AML-193 (cell line): Measurements from ENCODE around the gene B3GNT7.
A peak's percentile ranks its signal among the peaks of the same experiment; 100 is the strongest.
"Not testable (repeated sequence)": the region's sequence is repeated elsewhere in the genome, so short reads cannot be mapped to it uniquely, and the experiment has no call there.

Experiments
- DNase-seq, 2 experiments: peaks; one replicate each; lab custom pipeline; 2025; lab: John Stamatoyannopoulos, UW

B3GNT7 gene

DNA sequence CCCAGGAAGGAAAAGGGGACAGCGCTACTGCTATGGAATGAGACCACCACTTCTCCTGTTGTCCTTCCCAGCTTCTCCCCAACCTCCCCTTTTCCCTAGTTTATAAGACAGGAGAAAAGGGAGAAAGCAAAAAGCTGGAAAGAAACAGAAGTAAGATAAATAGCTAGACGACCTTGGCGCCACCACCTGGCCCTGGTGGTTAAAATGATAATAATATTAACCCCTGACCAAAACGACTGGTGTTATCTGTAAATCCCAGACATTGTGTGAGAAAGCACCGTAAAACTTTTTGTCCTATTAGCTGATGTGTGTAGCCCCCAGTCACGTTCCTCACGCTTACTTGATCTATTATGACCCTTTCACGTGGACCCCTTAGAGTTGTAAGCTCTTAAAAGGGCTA lies 5.2 kb downstream of the B3GNT7 start:
- not testable (repeated sequence) for DNase-seq

GRCh38 chr2:231401101-231401500 lies 5.6 kb downstream of the B3GNT7 start:
- not testable (repeated sequence) for DNase-seq

DNA sequence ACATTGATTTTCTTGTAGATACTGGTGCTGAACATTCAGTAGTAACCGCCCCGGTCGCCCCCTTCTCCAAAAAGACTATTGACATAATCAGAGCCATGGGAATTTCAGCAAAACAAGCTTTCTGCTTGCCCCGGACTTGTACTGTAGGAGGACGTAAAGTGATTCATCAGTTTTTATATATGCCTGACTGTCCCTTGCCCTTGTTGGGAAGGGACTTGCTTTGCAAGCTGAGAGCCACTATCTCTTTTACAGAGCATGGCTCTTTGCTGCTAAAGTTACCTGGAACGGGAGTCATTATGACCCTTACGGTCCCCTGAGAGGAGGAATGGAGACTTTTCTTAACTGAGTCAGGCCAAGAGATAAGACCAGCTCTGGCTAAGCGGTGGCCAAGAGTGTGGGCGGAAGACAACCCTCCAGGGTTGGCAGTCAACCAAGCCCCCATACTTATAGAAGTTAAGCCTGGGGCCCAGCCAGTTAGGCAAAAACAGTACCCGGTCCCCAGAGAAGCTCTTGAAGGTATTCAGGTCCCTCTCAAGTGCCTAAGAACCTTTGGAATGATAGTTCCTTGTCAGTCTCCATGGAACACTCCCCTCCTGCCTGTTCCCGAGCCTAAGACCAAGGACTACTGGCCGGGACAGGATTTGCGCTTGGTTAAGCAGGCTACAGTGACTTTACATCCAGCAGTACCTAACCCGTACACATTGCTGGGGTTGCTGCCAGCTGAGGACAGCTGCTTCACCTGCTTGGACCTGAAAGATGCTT lies 8.1 kb downstream of the B3GNT7 start:
- not testable (repeated sequence) for DNase-seq

DNA sequence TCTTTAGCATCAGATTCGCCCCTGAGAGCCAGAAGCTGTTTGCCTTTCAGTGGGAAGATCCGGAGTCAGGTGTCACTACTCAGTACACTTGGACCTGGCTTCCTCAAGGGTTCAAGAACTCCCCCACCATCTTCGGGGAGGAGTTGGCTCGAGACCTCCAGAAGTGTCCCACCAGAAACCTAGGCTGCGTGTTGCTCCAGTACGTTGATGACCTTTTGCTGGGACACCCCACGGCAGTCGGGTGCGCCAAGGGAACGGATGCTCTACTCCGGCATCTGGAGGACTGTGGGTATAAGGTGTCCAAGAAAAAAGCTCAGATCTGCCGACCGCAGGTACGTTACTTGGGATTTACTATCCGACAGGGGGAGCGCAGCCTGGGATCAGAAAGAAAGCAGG lies 8.7 kb downstream of the B3GNT7 start:
- DNase-seq: not testable (repeated sequence)

- DNase-seq: not testable (repeated sequence)
Observed at GRCh38 chr2:231405601-231406367, 10.3 kb downstream of the B3GNT7 start.

DNA sequence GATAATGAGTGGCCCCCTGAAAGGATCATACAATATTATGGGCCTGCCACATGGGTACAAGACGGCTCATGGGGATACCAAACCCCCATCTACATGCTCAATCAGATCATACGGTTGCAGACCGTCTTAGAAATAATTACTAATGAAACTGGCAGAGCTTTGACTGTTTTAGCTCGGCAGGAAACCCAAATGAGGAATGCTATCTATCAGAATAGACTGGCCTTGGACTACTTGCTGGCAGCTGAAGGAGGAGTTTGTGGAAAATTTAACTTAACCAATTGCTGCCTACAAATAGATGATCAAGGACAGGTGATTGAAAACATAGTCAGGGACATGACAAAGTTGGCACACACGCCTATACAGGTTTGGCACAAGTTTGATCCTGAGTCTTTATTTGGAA lies 12.2 kb downstream of the B3GNT7 start:
- not testable (repeated sequence) for DNase-seq

DNA sequence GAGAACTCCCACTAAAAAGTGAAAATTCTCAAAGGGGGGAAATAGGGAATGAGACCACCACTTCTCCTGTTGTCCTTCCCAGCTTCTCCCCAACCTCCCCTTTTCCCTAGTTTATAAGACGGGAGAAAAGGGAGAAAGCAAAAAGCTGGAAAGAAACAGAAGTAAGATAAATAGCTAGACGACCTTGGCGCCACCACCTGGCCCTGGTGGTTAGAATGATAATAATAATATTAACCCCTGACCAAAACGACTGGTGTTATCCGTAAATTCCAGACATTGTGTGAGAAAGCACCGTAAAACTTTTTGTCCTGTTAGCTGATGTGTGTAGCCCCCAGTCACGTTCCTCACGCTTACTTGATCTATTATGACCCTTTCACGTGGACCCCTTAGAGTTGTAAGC lies 12.8 kb downstream of the B3GNT7 start:
- DNase-seq: not testable (repeated sequence)

DNA sequence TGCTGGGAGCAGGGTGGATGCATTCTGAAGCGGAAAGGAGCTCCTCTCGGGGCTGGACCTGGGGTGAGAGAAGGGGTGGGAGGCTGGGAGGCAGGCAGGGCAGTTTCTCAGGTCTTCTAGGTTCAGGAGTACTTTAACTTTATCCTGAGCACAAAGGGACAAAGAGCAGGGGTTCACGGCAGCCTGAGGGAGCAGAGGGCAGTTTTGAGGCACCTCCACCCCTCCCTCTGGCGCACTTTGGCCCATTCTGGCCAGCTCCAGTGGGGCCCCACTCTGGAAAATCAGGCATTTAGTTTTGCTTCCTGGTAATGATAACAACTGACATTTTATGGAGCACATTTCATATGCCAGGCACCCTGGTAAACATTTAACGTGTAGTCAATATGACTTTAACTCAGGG lies 14.3 kb downstream of the B3GNT7 start:
- no peak for DNase-seq

GRCh38 chr2:231410293-231411004 lies 14.9 kb downstream of the B3GNT7 start:
- no peak for DNase-seq

GRCh38 chr2:231411237-231411636 lies 15.7 kb downstream of the B3GNT7 start:
- DNase-seq: no peak

DNA sequence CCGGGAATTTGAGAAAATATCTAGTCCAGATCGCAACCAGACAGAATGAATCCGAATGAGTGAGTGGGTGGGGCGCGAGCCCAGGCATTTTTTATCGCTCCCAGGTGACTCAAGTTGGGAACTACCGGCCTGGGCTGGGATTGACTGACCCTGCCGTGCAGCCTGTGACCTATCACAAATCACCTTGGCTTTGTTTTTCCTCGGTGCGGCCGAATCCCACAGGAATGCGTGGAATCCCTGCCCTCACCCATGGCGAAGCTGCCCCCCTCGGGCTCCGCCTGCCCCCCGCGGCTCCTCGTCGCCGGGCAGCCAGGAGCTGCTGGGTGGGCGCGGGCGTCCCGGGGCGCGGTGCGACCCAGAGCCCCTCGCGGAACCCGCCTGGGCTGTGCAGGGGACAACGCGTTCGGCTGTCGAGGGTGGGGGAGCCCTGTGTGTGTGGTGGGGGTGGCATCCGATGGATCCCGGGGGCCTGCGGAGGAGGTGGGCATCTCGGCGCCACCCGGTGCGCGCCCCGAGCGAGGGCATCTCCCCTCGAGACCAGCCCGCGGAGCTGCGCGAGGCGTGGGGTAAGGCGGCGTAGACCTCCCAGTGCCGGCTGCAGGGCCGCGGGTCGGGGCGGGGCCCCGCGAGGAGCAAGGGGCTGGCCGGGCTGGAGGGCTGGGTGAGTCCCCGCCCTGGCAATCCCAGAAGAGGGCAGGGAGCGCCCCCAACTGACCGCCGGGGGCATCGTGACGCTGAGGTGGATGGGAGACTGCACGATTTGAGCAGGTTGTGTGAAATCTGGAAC lies 16.5 kb downstream of the B3GNT7 start:
- DNase-seq: peak; percentile 50 to 61

GRCh38 chr2:231412618-231412963 lies 17.1 kb downstream of the B3GNT7 start:
- no peak for DNase-seq

DNA sequence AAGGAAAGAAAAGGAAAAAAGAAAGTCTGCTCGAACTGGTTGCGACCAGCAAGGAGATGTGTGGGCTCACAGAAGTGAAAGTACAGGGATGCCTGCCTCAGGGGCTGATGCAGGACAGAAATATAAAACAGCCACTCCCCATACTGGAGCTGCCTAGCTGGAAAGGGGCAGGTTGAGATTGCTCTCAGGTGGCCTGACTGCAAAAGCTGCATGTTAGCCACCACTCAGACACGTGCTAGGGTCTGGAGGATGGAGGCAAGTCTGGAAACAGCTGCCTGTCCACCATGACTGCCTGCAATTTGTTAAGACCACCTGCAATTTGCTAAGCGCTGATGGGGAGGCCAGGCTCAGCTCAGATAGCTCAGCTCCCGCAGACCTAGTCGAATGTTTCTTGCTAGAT lies 17.9 kb downstream of the B3GNT7 start:
- DNase-seq: no peak

- no peak for DNase-seq
Observed at GRCh38 chr2:231413921-231414476, 18.5 kb downstream of the B3GNT7 start.

DNA sequence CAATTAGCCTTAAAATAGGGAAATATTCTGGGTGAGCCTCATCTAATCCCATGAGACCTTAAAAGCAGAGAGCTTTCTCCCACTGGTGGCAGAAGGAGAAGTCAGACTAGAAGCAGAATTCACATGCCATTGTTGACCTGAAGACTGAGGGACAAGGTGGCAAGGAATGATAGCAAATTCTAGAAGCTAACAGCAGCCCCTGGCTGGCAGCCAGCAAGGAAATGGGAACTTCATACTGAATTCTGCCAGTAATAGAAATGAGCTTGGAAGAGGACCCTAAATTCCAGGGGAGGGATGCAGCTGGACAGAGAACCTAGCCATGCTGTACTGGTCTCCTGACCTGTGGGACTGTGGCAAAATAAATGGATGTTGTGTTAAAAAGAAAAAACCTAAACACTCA lies 19.5 kb downstream of the B3GNT7 start:
- DNase-seq: no peak

DNA sequence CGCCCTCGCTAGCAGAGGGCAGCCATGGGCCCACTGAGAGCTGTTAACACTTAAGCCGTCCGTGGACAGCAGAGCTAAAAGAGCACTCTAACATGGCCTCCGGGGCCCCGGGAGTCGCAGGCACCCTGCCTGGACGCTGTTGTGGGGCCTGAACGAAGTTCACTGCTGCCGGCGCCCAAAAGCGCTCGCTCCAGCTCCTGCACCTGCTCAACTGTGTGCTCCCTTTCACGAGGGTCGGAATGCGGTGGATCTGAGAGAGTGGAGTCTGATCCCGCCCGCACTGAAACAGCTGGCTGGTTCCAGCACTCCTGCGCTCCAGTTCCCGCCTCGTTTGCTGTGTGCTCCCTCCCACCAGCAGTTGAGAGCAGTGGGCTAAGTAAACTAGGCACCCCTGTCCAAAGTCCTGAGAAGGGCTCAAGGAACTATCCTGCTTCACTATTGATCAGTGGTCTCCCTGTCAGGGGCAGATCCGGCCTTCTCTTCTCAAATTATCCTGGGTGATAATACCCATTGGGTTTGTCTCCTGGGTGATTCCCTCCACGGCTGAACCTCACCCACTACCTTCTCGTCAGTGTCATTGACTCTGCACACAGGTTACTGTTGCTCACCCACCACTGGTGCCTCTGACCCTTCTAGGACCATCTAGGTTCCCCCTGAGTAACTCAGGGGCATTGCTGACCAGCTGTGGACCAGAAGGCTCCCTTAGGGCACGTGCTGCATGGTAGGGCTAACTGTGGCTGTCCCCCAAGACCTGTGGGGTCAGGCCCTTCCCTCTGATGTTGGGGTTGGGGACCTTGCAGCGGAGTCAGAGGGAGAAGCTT lies 23.5 kb downstream of the B3GNT7 start:
- no peak for DNase-seq

GRCh38 chr2:231421051-231421580 lies 25.6 kb downstream of the B3GNT7 start:
- no peak for DNase-seq

DNA sequence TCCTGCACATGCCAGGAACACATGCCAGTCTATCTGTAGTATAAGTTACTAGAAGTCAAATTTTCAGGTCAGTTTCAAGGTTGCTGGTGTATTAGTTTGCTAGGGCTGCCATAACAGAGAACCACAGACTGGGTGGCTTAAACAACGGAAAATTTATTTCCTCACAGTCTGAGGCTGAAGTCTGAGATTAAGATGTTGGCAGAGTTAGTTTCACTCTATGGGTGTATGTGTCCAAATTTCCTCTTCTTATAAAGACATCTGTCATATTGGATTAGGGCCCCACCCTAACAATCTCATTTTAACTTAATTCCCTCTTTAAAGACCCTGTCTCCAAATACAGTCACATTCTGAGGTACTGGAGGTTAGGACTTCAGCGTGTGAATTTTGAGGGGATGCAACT lies 26.5 kb downstream of the B3GNT7 start:
- no peak for DNase-seq

GRCh38 chr2:231423176-231423575 lies 27.7 kb downstream of the B3GNT7 start:
- no peak for DNase-seq

- DNase-seq: no peak
Observed at GRCh38 chr2:231425291-231425810, 29.8 kb downstream of the B3GNT7 start.
